HL-60 (cell line): Measurements from ENCODE around the gene OR56A4.

Experiments used
- CTCF ChIP-seq: IDR thresholded peaks from one replicate; pipeline ENCODE4 v1.5.1; 2011; ENCODE audit warnings: low read length, control low read depth, inconsistent platforms; ENCODE audit not compliant: insufficient read depth
- POLR2AphosphoS5 ChIP-seq: IDR thresholded peaks from 2 replicates; pipeline ENCODE4 v1.6.1; 2012; ENCODE audit warnings: low read depth
- TF ChIP-seq, protein P1 (sequence below): IDR thresholded peaks from 2 replicates; pipeline ENCODE4 v1.6.1; 2012; ENCODE audit warnings: low read depth; ENCODE audit not compliant: insufficient replicate concordance

DNA sequence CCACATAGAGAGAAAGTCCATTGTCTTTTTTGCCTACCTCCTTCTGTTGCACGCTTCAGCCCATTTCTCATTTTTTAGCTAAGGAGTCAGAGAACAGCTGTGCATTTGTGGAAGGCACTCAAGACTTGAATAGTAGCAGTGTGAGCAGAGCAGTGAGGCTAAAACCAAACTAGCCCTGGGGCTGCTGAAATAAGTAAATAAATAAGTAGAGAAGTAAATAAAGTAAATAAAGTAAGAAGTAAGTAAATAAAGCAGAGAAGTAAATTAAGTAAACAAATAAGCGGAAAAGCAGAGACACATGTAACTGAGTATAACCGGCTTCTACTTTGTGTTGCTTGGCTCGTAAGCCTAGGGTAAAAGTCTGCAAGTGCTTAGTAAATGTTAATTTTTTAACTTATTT, 17.5 kb downstream of the OR56A4 start:
- TF ChIP-seq CTCF (no peak), POLR2AphosphoS5 (no peak)
- TF ChIP-seq, protein P1, sequence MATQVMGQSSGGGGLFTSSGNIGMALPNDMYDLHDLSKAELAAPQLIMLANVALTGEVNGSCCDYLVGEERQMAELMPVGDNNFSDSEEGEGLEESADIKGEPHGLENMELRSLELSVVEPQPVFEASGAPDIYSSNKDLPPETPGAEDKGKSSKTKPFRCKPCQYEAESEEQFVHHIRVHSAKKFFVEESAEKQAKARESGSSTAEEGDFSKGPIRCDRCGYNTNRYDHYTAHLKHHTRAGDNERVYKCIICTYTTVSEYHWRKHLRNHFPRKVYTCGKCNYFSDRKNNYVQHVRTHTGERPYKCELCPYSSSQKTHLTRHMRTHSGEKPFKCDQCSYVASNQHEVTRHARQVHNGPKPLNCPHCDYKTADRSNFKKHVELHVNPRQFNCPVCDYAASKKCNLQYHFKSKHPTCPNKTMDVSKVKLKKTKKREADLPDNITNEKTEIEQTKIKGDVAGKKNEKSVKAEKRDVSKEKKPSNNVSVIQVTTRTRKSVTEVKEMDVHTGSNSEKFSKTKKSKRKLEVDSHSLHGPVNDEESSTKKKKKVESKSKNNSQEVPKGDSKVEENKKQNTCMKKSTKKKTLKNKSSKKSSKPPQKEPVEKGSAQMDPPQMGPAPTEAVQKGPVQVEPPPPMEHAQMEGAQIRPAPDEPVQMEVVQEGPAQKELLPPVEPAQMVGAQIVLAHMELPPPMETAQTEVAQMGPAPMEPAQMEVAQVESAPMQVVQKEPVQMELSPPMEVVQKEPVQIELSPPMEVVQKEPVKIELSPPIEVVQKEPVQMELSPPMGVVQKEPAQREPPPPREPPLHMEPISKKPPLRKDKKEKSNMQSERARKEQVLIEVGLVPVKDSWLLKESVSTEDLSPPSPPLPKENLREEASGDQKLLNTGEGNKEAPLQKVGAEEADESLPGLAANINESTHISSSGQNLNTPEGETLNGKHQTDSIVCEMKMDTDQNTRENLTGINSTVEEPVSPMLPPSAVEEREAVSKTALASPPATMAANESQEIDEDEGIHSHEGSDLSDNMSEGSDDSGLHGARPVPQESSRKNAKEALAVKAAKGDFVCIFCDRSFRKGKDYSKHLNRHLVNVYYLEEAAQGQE, result no peak
